Measurements from ENCODE around the gene KHSRP.

The KHSRP gene

GRCh38 chr19:6372594-6373095 lies 52.0 kb downstream of the KHSRP start, which contains the start of gene ALKBH7:
Gene ALKBH7, plus strand, starts transcription at chr19:6372794. Its CDS starts 27 bp downstream, at chr19:6372821.
- no peaks in the 10 kb centered on the region for H3K79me2 ChIP-seq (ENCODE audit: insufficient read depth, low read length)
- H3K4me3 ChIP-seq (ENCODE audit: low read length, poor library complexity, severe bottlenecking): peak within 1 kb of the TSS; percentile 85
- H3K9me2 ChIP-seq (replicated peaks; ENCODE audit: low read depth, low read length): no peaks in the 10 kb centered on the region
- TF ChIP-seq EZH2phosphoT487 (IDR thresholded peaks at IDR 0.05; ENCODE audit: borderline replicate concordance) (no peak), CTCF (conservative IDR thresholded peaks at IDR 0.05; ENCODE audit: low read length) (no peak)
- H3K4me1 ChIP-seq (ENCODE audit: insufficient read depth, low read length, poor library complexity, severe bottlenecking): peaks cover 6% of the 10 kb centered on the region
- peak within 1 kb of the TSS; percentile 96 for H3K4me2 ChIP-seq (ENCODE audit: low read depth, low read length, poor library complexity, severe bottlenecking)
- H3K27me3 ChIP-seq (ENCODE audit: insufficient read depth, low read length, poor library complexity, severe bottlenecking): no peaks in the 10 kb centered on the region
- H4K20me1 ChIP-seq (ENCODE audit: insufficient read depth, low read length, poor library complexity, severe bottlenecking): peaks cover 12% of the 10 kb centered on the region
- no peaks in the 10 kb centered on the region for H3K9me3 ChIP-seq (ENCODE audit: insufficient read depth, low read depth, low read length)
- H3K9ac ChIP-seq (ENCODE audit: low read depth, low read length, poor library complexity, severe bottlenecking): peak within 1 kb of the TSS; percentile 95
- peaks cover 10% of the 10 kb centered on the region; the same call in 1 of the 2 replicates for H3K36me3 ChIP-seq (ENCODE audit: insufficient read depth, low read length)
- H3F3A ChIP-seq (ENCODE audit: low read depth): peaks cover 3% of the 10 kb centered on the region; the same call in 1 of the 2 replicates
- H2AFZ ChIP-seq (ENCODE audit: low read length): peak within 1 kb of the TSS; percentile 85

GRCh38 chr19:6364353-6364752 lies 60.3 kb downstream of the KHSRP start:
- Histone ChIP-seq H2AFZ (ENCODE audit: low read length) (no peak overlapping the region), H3K9ac (ENCODE audit: low read depth, low read length, poor library complexity, severe bottlenecking) (no peak overlapping the region), H3K4me1 (ENCODE audit: insufficient read depth, low read length, poor library complexity, severe bottlenecking) (peaks cover 13% of the 10 kb centered on the region), H3K27me3 (ENCODE audit: insufficient read depth, low read length, poor library complexity, severe bottlenecking) (no peaks in the 10 kb centered on the region), H3K9me3 (ENCODE audit: insufficient read depth, low read depth, low read length) (no peaks in the 10 kb centered on the region), H3K4me2 (ENCODE audit: low read depth, low read length, poor library complexity, severe bottlenecking) (no peak overlapping the region), H3K4me3 (ENCODE audit: low read length, poor library complexity, severe bottlenecking) (no peak overlapping the region), H3K79me2 (ENCODE audit: insufficient read depth, low read length) (peaks cover 31% of the 10 kb centered on the region), H3K9me2 (replicated peaks; ENCODE audit: low read depth, low read length) (no peaks in the 10 kb centered on the region), H3K36me3 (ENCODE audit: insufficient read depth, low read length) (peaks cover 37% of the 10 kb centered on the region; the same call in 1 of the 2 replicates), H3F3A (ENCODE audit: low read depth) (no peaks in the 10 kb centered on the region; the same call in 1 of the 2 replicates), H4K20me1 (ENCODE audit: insufficient read depth, low read length, poor library complexity, severe bottlenecking) (no peaks in the 10 kb centered on the region)
- TF ChIP-seq EZH2phosphoT487 (IDR thresholded peaks at IDR 0.05; ENCODE audit: borderline replicate concordance) (no peak), CTCF (conservative IDR thresholded peaks at IDR 0.05; ENCODE audit: low read length) (no peak)
